Ovary (tissue), 9 donors: ENCODE data around the gene PID1. TPM values are rescaled to one million over a fixed set of nuclear protein-coding genes. Genes with fewer than 3 reads are reported as not detected.

Experiments
- DNase-seq, 5 donors: peaks; one replicate each; pipeline ENCODE4 v3.0.0-alpha.2; 2019 to 2020
- H3K27ac ChIP-seq, 2 donors: fragments of 200-600 bp; one replicate each; pipeline versions ENCODE4 v1.5.1 to v1.8.0; 2019 to 2022
- H3K27me3 ChIP-seq: fragments of 200-600 bp; one replicate; pipeline ENCODE4 v1.8.0; 2022
- H3K36me3 ChIP-seq: fragments of 200-600 bp; sonication (generic); one replicate; pipeline ENCODE4 v1.5.1; 2019
- H3K4me1 ChIP-seq: one replicate; pipeline ENCODE4 v1.8.1; 2013; ENCODE audit warnings: mild to moderate bottlenecking, moderate library complexity; ENCODE audit not compliant: insufficient read depth
- H3K4me3 ChIP-seq: fragments of 200-600 bp; sonication (generic); one replicate; pipeline ENCODE4 v1.5.1; 2017
- H3K9me3 ChIP-seq, 2 donors: fragments of 200-600 bp in 1 of 2; sonication (generic) in 1 of 2; one replicate each; pipeline versions ENCODE4 v1.5.1 to v1.8.1; 2013 to 2019; ENCODE audit warnings: mild to moderate bottlenecking in 1 of 2, moderate library complexity in 1 of 2
- CTCF ChIP-seq, 3 donors: fragments of 450-650 bp in 2 of 3; fragments of 200-600 bp in 1 of 3; IDR thresholded peaks; one replicate each; pipeline versions ENCODE4 v1.5.1 to v1.8.0; 2016 to 2022; ENCODE audit warnings: antibody characterized with exemption in 3 of 3, mild to moderate bottlenecking in 1 of 3
- EP300 ChIP-seq: sonication (generic); formaldehyde crosslinking; IDR thresholded peaks from one replicate; pipeline ENCODE4 v1.6.1; 2017; ENCODE audit warnings: antibody characterized with exemption
- POLR2A ChIP-seq: fragments of 450-650 bp; IDR thresholded peaks from one replicate; pipeline ENCODE4 v1.6.1; 2017; ENCODE audit warnings: antibody characterized with exemption, mild to moderate bottlenecking, moderate library complexity
- WGBS, 3 donors: extraction: QIAGEN DNeasy Blood & Tissue Kit in 1 of 3; methylation state at CpG; one replicate each; pipeline versions ENCODE4 v1.1.5 to v1.1.7; 2013 to 2017; 5-methylcytosine and 5-hydroxymethylcytosine counted together
- intact Hi-C, 4 donors: fragments of 100-400 bp; cut with DNase I; formaldehyde crosslinking; loops; one replicate each; pipeline versions ENCODE4 v1.11.0 to v1.15.1; 2022 to 2023
- polyA plus RNA-seq, 2 donors: library from polyadenylated mRNA; stranded (reverse); fragments of 200-250 nt in 1 of 2; fragments of 350-450 nt in 1 of 2; fragmentation: Illumina TruSeq in 1 of 2; extraction: RNeasy Lipid Tissue Mini Kit (QIAGEN cat#74804) in 1 of 2; gene quantifications; one replicate each; pipeline ENCODE4 v1.2.3, GENCODE V29; 2013 to 2014
- total RNA-seq, 7 donors: library from RNA; depleted of rRNA in 2 of 7; stranded (reverse); fragments of >200 nt in 2 of 7; fragmentation: NEBNext Ultra II Directional in 3 of 7; extraction: Animal tissue kit (Norgen Biotek cat#: 25700) in 3 of 7; gene quantifications; one replicate each; pipeline versions ENCODE4 v1.1.0 to v1.2.4, GENCODE V29; 2016 to 2023
- donor health status: DM: no; HTN: no; CAD: no; lungs with moderate emphysema.
- donor health status: DM: no; HTN: no; CAD: no.
- donor health status: Bipolar disorder and iron deficiency.
- donor health status: DM: yes; HTN: yes; CAD: no.
- donor health status: DM: no; HTN: no; CAD: no.
- donor health status: DM: yes; HTN: yes; CAD: no.

PID1 gene
- total and polyA plus RNA-seq, 9 donors, result 19.8 to 66.1 (median 32.4) TPM

DNA sequence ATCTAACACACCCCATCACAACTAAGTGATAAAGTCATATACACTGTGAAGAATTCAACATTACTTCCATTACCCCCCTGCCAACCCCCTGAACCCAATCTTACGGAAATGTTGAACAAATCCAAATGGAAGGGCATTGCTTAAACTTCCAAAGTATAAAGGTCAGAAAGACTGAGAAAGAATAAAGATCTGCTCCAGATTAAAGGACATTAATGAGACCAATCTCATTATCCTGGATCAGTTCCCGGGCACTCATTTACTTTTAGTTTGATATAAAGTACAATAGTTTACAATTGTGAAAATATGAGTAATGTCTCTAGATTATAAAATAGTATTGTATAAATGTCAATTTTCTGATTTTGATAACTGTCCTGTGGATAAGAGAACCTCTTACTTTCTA is 229.4 kb downstream of the PID1 start:
- Histone ChIP-seq H3K9me3 (no peaks in the 10 kb centered on the region), H3K36me3 (no peaks in the 10 kb centered on the region), H3K27me3 (no peaks in the 10 kb centered on the region), H3K27ac (no peak overlapping the region), H3K4me3 (no peak overlapping the region), H3K4me1 (no peaks in the 10 kb centered on the region)
- WGBS, 3 donors, result 94 to 98% (median 97%) methylated on average over 2 of the region's 2 CpGs
- no peak for DNase-seq
- intact Hi-C loops, result no loop called here
- TF ChIP-seq EP300 (no peak), POLR2A (no peak), CTCF (IDR thresholded peaks at IDR 0.05) (no peak)

- intact Hi-C loops, result no loop called here
- Histone ChIP-seq H3K27me3 (no peaks in the 10 kb centered on the region), H3K4me3 (no peak overlapping the region), H3K4me1 (no peaks in the 10 kb centered on the region), H3K9me3 (no peaks in the 10 kb centered on the region), H3K27ac (no peak overlapping the region), H3K36me3 (no peaks in the 10 kb centered on the region)
- TF ChIP-seq CTCF (IDR thresholded peaks at IDR 0.05) (no peak), EP300 (no peak), POLR2A (no peak)
- no peak for DNase-seq
- WGBS, 3 donors, result 56 to 65% (median 60%) methylated on average over 4 of the region's 4 CpGs
Measured at GRCh38 chr2:229037621-229038020, 233.5 kb downstream of the PID1 start.

DNA sequence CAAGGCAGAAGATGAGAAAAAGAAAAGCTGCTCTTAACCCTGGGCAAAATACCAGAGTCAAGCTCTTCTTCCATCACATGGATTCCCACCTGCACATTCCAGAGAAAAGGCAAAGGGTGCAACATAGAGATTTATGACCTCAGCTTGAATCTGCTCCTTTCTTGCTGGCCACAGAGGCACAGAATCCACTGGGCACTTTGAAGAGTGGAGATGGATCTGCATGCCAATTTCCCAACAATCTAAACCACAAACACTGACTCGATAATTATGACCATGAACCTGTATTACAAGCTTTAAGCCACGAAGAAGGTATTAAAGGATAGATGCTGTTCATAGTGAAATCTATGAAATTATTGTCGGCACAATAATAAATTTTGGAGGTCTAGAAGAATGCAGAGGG is 237.3 kb downstream of the PID1 start:
- H3K4me3 ChIP-seq, result no peak overlapping the region
- no peak for DNase-seq
- H3K9me3 ChIP-seq, result no peaks in the 10 kb centered on the region
- no peak overlapping the region for H3K27ac ChIP-seq
- no peaks in the 10 kb centered on the region for H3K4me1 ChIP-seq
- H3K27me3 ChIP-seq, result no peaks in the 10 kb centered on the region
- H3K36me3 ChIP-seq, result no peaks in the 10 kb centered on the region
- TF ChIP-seq EP300 (no peak), POLR2A (no peak), CTCF (IDR thresholded peaks at IDR 0.05) (no peak)
- WGBS, 3 donors, result 88% methylated on average over 3 of the region's 3 CpGs
- intact Hi-C loops, result no loop called here

GRCh38 chr2:229032608-229033234 is 238.4 kb downstream of the PID1 start:
- H3K9me3 ChIP-seq, result no peaks in the 10 kb centered on the region
- intact Hi-C loops, result no loop called here
- no peak for TF ChIP-seq EP300
- no peak for TF ChIP-seq POLR2A
- no peak for TF ChIP-seq CTCF (IDR thresholded peaks at IDR 0.05)
- no peak for DNase-seq
- no peak overlapping the region for H3K27ac ChIP-seq
- H3K4me3 ChIP-seq, result no peak overlapping the region
- peaks cover 2% of the 10 kb centered on the region for H3K4me1 ChIP-seq
- WGBS, 3 donors, result 92 to 98% (median 94%) methylated on average over 9 of the region's 9 CpGs
- H3K36me3 ChIP-seq, result no peaks in the 10 kb centered on the region
- H3K27me3 ChIP-seq, result no peaks in the 10 kb centered on the region
